AG09309 (cell line): Measurements from ENCODE around the gene ABCB1.
"Not testable (repeated sequence)": the region's sequence is repeated elsewhere in the genome, so short reads cannot be mapped to it uniquely, and the experiment has no call there.

Source experiments
- DNase-seq: peaks from one replicate; pipeline ENCODE4 v3.0.0-alpha.2; 2010; ENCODE audit warnings: low read depth
- H3K4me3 ChIP-seq: 2 replicates; pipeline ENCODE4 v1.5.1; 2011; ENCODE audit warnings: mild to moderate bottlenecking, low read depth, low read length, moderate library complexity; ENCODE audit not compliant: control insufficient read depth
- TF ChIP-seq, protein P1 (sequence below): IDR thresholded peaks from 2 replicates; pipeline ENCODE4 v1.5.1; 2011; ENCODE audit warnings: mild to moderate bottlenecking, low read depth, low read length, inconsistent platforms; ENCODE audit not compliant: insufficient read depth, control insufficient read depth; ENCODE audit errors: missing control alignments

Gene ABCB1

DNA sequence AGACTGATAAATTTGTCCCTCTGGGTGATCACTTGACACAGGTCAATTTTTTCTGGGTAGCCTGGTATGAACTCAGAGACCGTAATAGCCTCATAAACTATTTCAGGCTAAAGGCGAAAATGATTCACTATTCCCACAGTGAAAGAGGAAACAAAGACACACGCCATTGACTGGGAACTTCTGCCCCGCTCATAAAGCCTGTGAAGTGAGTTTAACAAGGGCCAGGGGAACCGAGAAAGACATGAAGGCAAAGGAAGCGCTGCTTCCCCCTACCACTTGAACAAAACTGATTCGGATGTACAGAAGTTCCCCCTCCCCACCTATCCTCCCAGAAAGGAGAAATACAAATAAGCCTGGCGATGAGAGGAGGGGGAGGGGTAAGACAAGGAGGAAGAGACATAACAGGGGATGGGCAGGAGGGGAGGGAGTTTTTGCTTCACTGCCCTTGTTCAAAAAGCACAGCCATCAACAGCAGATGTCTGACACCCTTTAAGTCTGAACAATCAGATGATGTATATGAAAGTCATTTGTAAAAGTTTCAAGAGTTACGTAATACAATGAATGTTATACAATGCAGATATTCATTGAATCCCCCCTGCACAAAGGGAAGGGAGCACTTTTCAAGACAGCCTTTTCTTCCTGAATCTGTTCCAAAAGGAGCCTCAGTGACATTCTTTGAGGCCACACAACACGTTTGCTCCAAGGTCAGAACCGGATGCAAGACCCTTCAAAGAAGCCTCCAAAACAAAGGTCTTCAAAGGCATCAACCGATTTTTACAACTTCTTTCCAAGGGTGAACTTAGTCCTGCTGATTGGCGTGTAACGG is 125.9 kb downstream of the ABCB1 start:
- peak overlapping the region; percentile 33 for H3K4me3 ChIP-seq
- DNase-seq = peak; percentile 46
- TF ChIP-seq, protein P1, sequence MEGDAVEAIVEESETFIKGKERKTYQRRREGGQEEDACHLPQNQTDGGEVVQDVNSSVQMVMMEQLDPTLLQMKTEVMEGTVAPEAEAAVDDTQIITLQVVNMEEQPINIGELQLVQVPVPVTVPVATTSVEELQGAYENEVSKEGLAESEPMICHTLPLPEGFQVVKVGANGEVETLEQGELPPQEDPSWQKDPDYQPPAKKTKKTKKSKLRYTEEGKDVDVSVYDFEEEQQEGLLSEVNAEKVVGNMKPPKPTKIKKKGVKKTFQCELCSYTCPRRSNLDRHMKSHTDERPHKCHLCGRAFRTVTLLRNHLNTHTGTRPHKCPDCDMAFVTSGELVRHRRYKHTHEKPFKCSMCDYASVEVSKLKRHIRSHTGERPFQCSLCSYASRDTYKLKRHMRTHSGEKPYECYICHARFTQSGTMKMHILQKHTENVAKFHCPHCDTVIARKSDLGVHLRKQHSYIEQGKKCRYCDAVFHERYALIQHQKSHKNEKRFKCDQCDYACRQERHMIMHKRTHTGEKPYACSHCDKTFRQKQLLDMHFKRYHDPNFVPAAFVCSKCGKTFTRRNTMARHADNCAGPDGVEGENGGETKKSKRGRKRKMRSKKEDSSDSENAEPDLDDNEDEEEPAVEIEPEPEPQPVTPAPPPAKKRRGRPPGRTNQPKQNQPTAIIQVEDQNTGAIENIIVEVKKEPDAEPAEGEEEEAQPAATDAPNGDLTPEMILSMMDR = no peak

- TF ChIP-seq, protein P1 = no peak
- peak; percentile 23 for DNase-seq
- H3K4me3 ChIP-seq = no peak overlapping the region
Observed at GRCh38 chr7:87473986-87474385, 126.7 kb downstream of the ABCB1 start.

DNA sequence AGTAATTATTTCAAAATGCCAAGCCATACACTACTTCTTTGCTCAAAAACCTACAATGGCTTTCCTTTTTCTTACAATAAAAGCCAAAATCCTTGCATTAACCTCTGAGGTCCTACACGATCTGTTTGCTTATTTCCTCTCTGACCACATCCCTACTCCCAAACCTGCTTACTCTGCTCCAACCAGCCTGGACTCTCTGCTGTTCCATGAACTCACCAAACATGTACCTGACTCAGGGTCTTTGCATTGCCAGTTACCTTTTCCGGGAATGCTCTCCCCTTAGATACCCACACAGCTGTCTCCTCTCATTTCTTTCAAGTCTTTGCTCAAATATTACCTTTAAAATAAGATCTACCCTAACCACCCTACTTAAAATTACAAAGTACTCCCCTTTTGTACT is 127.5 kb downstream of the ABCB1 start:
- no peak overlapping the region for H3K4me3 ChIP-seq
- no peak for DNase-seq
- TF ChIP-seq, protein P1 = no peak

- TF ChIP-seq, protein P1 = no peak
- no peak overlapping the region for H3K4me3 ChIP-seq
- DNase-seq = no peak
Observed at GRCh38 chr7:87471473-87471872, 129.2 kb downstream of the ABCB1 start.

DNA sequence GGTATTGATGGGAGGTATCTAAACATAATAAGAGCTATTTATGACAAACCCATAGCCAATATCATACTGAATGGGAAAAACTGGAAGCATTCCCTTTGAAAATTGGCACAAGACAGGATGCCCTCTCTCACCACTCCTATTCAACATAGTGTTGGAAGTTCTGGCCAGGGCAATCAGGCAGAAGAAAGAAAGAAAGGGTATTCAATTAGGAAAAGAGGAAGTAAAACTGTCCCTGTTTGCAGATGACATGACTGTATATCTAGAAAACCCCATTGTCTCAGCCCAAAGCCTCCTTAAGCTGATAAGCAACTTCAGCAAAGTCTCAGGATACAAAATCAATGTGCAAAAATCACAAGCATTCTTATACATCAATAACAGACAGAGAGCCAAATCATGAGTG is 131.5 kb downstream of the ABCB1 start:
- DNase-seq, H3K4me3 ChIP-seq: not testable (repeated sequence)

DNA sequence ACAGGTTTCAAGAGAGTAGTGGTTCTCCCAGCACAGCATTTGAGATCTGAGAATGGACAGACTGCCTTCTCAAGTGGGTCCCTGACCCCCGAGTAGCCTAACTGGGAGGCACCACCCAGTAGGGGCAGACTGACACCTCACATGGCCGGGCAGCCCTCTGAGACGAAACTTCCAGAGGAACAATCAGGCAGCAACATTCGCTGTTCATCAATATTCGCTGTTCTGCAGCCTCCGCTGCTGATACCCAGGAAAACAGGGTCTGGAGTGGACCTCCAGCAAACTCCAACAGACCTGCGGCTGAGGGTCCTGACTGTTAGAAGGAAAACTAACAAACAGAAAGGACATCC is 135.2 kb downstream of the ABCB1 start:
- not testable (repeated sequence) for DNase-seq, H3K4me3 ChIP-seq

- H3K4me3 ChIP-seq, DNase-seq: not testable (repeated sequence)
Observed at GRCh38 chr7:87464830-87465533, 135.7 kb downstream of the ABCB1 start.

GRCh38 chr7:87463982-87464381 is 136.7 kb downstream of the ABCB1 start:
- no peak for DNase-seq
- TF ChIP-seq, protein P1 = no peak
- no peak overlapping the region for H3K4me3 ChIP-seq

DNA sequence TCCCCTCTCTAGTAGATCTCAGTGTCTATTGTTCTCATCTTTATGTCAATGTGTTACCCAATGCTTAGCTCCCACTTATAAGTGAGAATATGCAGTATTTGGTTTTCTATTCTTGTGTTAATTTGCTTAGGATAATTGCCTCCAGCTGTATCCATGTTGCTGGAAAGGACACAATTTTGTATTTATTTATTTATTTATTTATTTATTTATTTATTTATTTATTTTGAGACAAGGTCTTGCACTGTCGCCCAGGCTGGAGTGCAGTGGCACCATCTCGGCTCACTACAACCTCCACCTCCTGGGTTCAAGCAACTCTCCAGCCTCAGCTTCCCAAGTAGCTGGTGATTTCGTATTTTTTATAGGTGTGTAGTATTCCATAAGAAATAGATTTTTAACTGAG is 140.2 kb downstream of the ABCB1 start:
- not testable (repeated sequence) for DNase-seq, H3K4me3 ChIP-seq
